Calu3 (cell line): ENCODE results near the gene PLAU. TPM values are rescaled to one million over a fixed set of nuclear protein-coding genes. Genes with fewer than 3 reads are reported as not detected.

Experiments used
- BruUV-seq: library from RNA; stranded (reverse); fragments of 400-500 nt; replicated peaks from 2 replicates; lab custom pipeline; 2021; lab: Mats Ljungman, UMichigan
- CTCF ChIA-PET: fragments of 300-600 bp; sonication (Branson Sonifier 250); formaldehyde crosslinking; loops from one replicate; lab custom pipeline; 2022; ENCODE audit warnings: antibody characterized with exemption; lab: Charles Lee
- DNase-seq: peaks from one replicate; pipeline ENCODE4 v3.0.0; 2022
- H3K27ac Mint-ChIP-seq: one replicate; pipeline ENCODE4 v1.8.0; 2022; ENCODE audit warnings: mixed read lengths; ENCODE audit not compliant: unreplicated experiment
- H3K27me3 Mint-ChIP-seq: one replicate; pipeline ENCODE4 v1.8.0; 2022; ENCODE audit warnings: mixed read lengths; ENCODE audit not compliant: unreplicated experiment
- H3K36me3 Mint-ChIP-seq: one replicate; pipeline ENCODE4 v1.8.0; 2022; ENCODE audit warnings: mild to moderate bottlenecking, moderate library complexity, mixed read lengths; ENCODE audit not compliant: insufficient read depth, unreplicated experiment
- H3K4me1 Mint-ChIP-seq: one replicate; pipeline ENCODE4 v1.8.0; 2022; ENCODE audit warnings: mild to moderate bottlenecking, low read depth, mixed read lengths; ENCODE audit not compliant: unreplicated experiment
- H3K4me3 Mint-ChIP-seq: one replicate; pipeline ENCODE4 v1.8.0; 2022; ENCODE audit warnings: mild to moderate bottlenecking, low read depth, moderate library complexity, mixed read lengths; ENCODE audit not compliant: unreplicated experiment
- H3K9me3 Mint-ChIP-seq: one replicate; pipeline ENCODE4 v1.8.0; 2022; ENCODE audit warnings: low read depth, mixed read lengths; ENCODE audit not compliant: unreplicated experiment
- CTCF ChIP-seq: fragments of 200-600 bp; IDR thresholded peaks from one replicate; pipeline ENCODE4 v1.8.0; 2022; ENCODE audit warnings: antibody characterized with exemption; ENCODE audit not compliant: unreplicated experiment
- intact Hi-C: fragments of 100-400 bp; cut with micrococcal nuclease; formaldehyde crosslinking; loops from one replicate; pipeline ENCODE4 v1.10.0; 2022; ENCODE audit not compliant: unreplicated experiment
- total RNA-seq: library from RNA; stranded (reverse); gene quantifications from 2 replicates; pipeline ENCODE4 v1.2.3, GENCODE V29; 2022

The PLAU gene
- total RNA-seq, 1 experiment from 2014 or later, result 706 TPM

- intact Hi-C loops, result no loop called here
- no peak for TF ChIP-seq CTCF
- CTCF ChIA-PET, result interaction anchor here (0.8 to 1.3 kb wide), 2 partner anchors 12 to 14 kb away, joined by 3 read pairs; no protein-coding TSS in a partner anchor
- H3K4me1 Mint-ChIP-seq, result peaks cover 23% of the 10 kb centered on the region
- no peaks in the 10 kb centered on the region for H3K27me3 Mint-ChIP-seq
- no peaks in the 10 kb centered on the region for H3K9me3 Mint-ChIP-seq
- H3K36me3 Mint-ChIP-seq, result peaks cover 41% of the 10 kb centered on the region
- H3K27ac Mint-ChIP-seq, result no peak overlapping the region
- no peak overlapping the region for H3K4me3 Mint-ChIP-seq
- no TSS peak for BruUV-seq
- DNase-seq, result no peak
Observed at GRCh38 chr10:73867126-73867807, 43.7 kb upstream of the PLAU start.

- TF ChIP-seq CTCF, result no peak
- Mint-ChIP-seq H3K4me1 (peaks cover 30% of the 10 kb centered on the region), H3K4me3 (no peak overlapping the region), H3K27ac (no peak overlapping the region), H3K9me3 (no peaks in the 10 kb centered on the region), H3K27me3 (no peaks in the 10 kb centered on the region), H3K36me3 (peaks cover 48% of the 10 kb centered on the region)
- no peak for DNase-seq
- CTCF ChIA-PET, result interaction anchor here (1.3 kb wide), 1 partner anchor 11 kb away, joined by 3 read pairs; no protein-coding TSS in a partner anchor
- intact Hi-C loops, result no loop called here
- no TSS peak for BruUV-seq
Observed at GRCh38 chr10:73867871-73868631, 42.9 kb upstream of the PLAU start.

GRCh38 chr10:73868655-73869195 lies 42.2 kb upstream of the PLAU start:
- Mint-ChIP-seq H3K36me3 (peaks cover 54% of the 10 kb centered on the region), H3K9me3 (no peaks in the 10 kb centered on the region), H3K27ac (no peak overlapping the region), H3K27me3 (no peaks in the 10 kb centered on the region), H3K4me1 (peaks cover 32% of the 10 kb centered on the region), H3K4me3 (no peak overlapping the region)
- no peak for DNase-seq
- CTCF ChIA-PET, result no interaction called here
- TF ChIP-seq CTCF, result no peak
- intact Hi-C loops, result no loop called here
- BruUV-seq, result no TSS peak

- peaks cover 46% of the 10 kb centered on the region for H3K4me1 Mint-ChIP-seq
- CTCF ChIA-PET, result interaction anchor here (0.6 to 1.0 kb wide), 5 partner anchors 10 to 357 kb away, joined by 3 to 13 read pairs (median 4); no protein-coding TSS in a partner anchor
- TF ChIP-seq CTCF, result no peak
- peak; percentile 48 for DNase-seq
- peak overlapping the region; percentile 53 for H3K27ac Mint-ChIP-seq
- no TSS peak for BruUV-seq
- intact Hi-C loops, result loop anchor here (10.0 kb wide), 1 partner anchor 97 kb away; a partner anchor contains a TSS
- peak overlapping the region; percentile 61 for H3K4me3 Mint-ChIP-seq
- no peaks in the 10 kb centered on the region for H3K27me3 Mint-ChIP-seq
- peaks cover 49% of the 10 kb centered on the region for H3K36me3 Mint-ChIP-seq
- no peaks in the 10 kb centered on the region for H3K9me3 Mint-ChIP-seq
Observed at GRCh38 chr10:73871295-73872189, 39.4 kb upstream of the PLAU start.
